Hepatocyte (in vitro differentiated cells): ENCODE results near the gene VSIG8. TPM values are rescaled to one million over a fixed set of nuclear protein-coding genes. Genes with fewer than 3 reads are reported as not detected.

Experiments used
- DNase-seq: peaks from one replicate; pipeline ENCODE4 v3.0.0-alpha.2; 2016; ENCODE audit warnings: low spot score
- H2AFZ ChIP-seq: fragments of 200-600 bp; sonication (generic); 2 replicates; pipeline ENCODE4 v1.6.0; 2016; ENCODE audit warnings: antibody characterized with exemption, mild to moderate bottlenecking
- H3K27ac ChIP-seq: fragments of 200-600 bp; sonication (generic); 2 replicates; pipeline ENCODE4 v1.5.1; 2016; ENCODE audit warnings: mild to moderate bottlenecking
- H3K27me3 ChIP-seq: fragments of 200-600 bp; sonication (generic); 2 replicates; pipeline ENCODE4 v1.6.1; 2016
- H3K36me3 ChIP-seq: fragments of 200-600 bp; sonication (generic); replicated peaks from 2 replicates; pipeline ENCODE4 v1.5.1; 2016; ENCODE audit warnings: low read depth; ENCODE audit not compliant: insufficient read depth
- H3K4me1 ChIP-seq: fragments of 200-600 bp; sonication (generic); 2 replicates; pipeline ENCODE4 v1.5.1; 2016; ENCODE audit warnings: mild to moderate bottlenecking, moderate library complexity; ENCODE audit not compliant: insufficient read depth
- H3K4me2 ChIP-seq: fragments of 200-600 bp; sonication (generic); 2 replicates; pipeline ENCODE4 v1.6.0; 2016
- H3K4me3 ChIP-seq: fragments of 200-600 bp; sonication (generic); 2 replicates; pipeline ENCODE4 v1.5.1; 2016; ENCODE audit warnings: mild to moderate bottlenecking
- H3K79me2 ChIP-seq: fragments of 200-600 bp; sonication (generic); 2 replicates; pipeline ENCODE4 v1.6.0; 2017; ENCODE audit warnings: mild to moderate bottlenecking
- H3K9me2 ChIP-seq: fragments of 200-600 bp; sonication (generic); replicated peaks from 2 replicates; pipeline ENCODE4 v1.6.0; 2017; ENCODE audit warnings: mild to moderate bottlenecking; ENCODE audit not compliant: insufficient read depth
- H3K9me3 ChIP-seq: fragments of 200-600 bp; sonication (generic); 2 replicates; pipeline ENCODE4 v1.5.1; 2016; ENCODE audit warnings: low read depth, mild to moderate bottlenecking
- H4K20me1 ChIP-seq: fragments of 200-600 bp; sonication (generic); 2 replicates; pipeline ENCODE4 v1.6.0; 2016; ENCODE audit warnings: mild to moderate bottlenecking; ENCODE audit not compliant: insufficient read depth, poor library complexity, severe bottlenecking
- EZH2 ChIP-seq: fragments of 200-600 bp; sonication (generic); IDR thresholded peaks from 2 replicates; pipeline ENCODE4 v1.6.1; 2016; ENCODE audit warnings: antibody characterized with exemption, mild to moderate bottlenecking, borderline replicate concordance
- EZH2phosphoT487 ChIP-seq: fragments of 200-600 bp; sonication (generic); IDR thresholded peaks from one replicate; pipeline ENCODE4 v1.6.1; 2018; ENCODE audit warnings: antibody characterized with exemption, mild to moderate bottlenecking, low read depth, moderate library complexity; ENCODE audit not compliant: unreplicated experiment, severe bottlenecking
- WGBS: methylation state at CpG from one replicate; pipeline ENCODE4 v1.1.6; 2016; ENCODE audit warnings: low lambda C conversion rate; ENCODE audit errors: missing lambda C conversion rate; 5-methylcytosine and 5-hydroxymethylcytosine counted together
- polyA plus RNA-seq: library from polyadenylated mRNA; unstranded; fragments of >200 nt; fragmentation: Nextera tagmentation; extraction: Ambion mirVana; gene quantifications from 2 replicates; pipeline ENCODE4 v1.2.1, GENCODE V29; 2016
- total RNA-seq: library from RNA; depleted of rRNA; stranded (reverse); fragments of >200 nt; gene quantifications from 2 replicates; pipeline ENCODE4 v1.2.3, GENCODE V29; 2014
- TF ChIP-seq, protein P1 (sequence below): fragments of 200-600 bp; sonication (generic); IDR thresholded peaks from 2 replicates; pipeline ENCODE4 v1.5.1; 2016; ENCODE audit warnings: antibody characterized with exemption, mild to moderate bottlenecking; ENCODE audit not compliant: poor library complexity

The VSIG8 gene
- total and polyA plus RNA-seq, 2 experiments from 2014 or later = 0.13 to 0.33 TPM

- Histone ChIP-seq H3K9me2 (no peaks in the 10 kb centered on the region), H4K20me1 (no peaks in the 10 kb centered on the region), H2AFZ (no peak overlapping the region), H3K27ac (no peak overlapping the region), H3K4me3 (no peak overlapping the region), H3K9me3 (no peaks in the 10 kb centered on the region), H3K79me2 (no peaks in the 10 kb centered on the region), H3K27me3 (no peaks in the 10 kb centered on the region), H3K36me3 (no peaks in the 10 kb centered on the region), H3K4me1 (peaks cover 21% of the 10 kb centered on the region), H3K4me2 (no peak overlapping the region)
- TF ChIP-seq EZH2phosphoT487 = no peak
- no peak for TF ChIP-seq EZH2
- TF ChIP-seq, protein P1, sequence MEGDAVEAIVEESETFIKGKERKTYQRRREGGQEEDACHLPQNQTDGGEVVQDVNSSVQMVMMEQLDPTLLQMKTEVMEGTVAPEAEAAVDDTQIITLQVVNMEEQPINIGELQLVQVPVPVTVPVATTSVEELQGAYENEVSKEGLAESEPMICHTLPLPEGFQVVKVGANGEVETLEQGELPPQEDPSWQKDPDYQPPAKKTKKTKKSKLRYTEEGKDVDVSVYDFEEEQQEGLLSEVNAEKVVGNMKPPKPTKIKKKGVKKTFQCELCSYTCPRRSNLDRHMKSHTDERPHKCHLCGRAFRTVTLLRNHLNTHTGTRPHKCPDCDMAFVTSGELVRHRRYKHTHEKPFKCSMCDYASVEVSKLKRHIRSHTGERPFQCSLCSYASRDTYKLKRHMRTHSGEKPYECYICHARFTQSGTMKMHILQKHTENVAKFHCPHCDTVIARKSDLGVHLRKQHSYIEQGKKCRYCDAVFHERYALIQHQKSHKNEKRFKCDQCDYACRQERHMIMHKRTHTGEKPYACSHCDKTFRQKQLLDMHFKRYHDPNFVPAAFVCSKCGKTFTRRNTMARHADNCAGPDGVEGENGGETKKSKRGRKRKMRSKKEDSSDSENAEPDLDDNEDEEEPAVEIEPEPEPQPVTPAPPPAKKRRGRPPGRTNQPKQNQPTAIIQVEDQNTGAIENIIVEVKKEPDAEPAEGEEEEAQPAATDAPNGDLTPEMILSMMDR = no peak
- 100% methylated on average over 1 of the region's 1 CpG for WGBS
- no peak for DNase-seq
Measured at GRCh38 chr1:159856576-159856975, 5.9 kb downstream of the VSIG8 start.

GRCh38 chr1:159855709-159856108, 6.7 kb downstream of the VSIG8 start:
- WGBS = 98% methylated on average over 24 of the region's 34 CpGs
- TF ChIP-seq EZH2phosphoT487 = no peak
- TF ChIP-seq, protein P1 = no peak
- no peak for TF ChIP-seq EZH2
- H2AFZ ChIP-seq = no peak overlapping the region
- no peak overlapping the region for H3K4me3 ChIP-seq
- no peaks in the 10 kb centered on the region for H3K9me3 ChIP-seq
- no peak overlapping the region for H3K27ac ChIP-seq
- H3K27me3 ChIP-seq = no peaks in the 10 kb centered on the region
- H4K20me1 ChIP-seq = no peaks in the 10 kb centered on the region
- H3K9me2 ChIP-seq = no peaks in the 10 kb centered on the region
- H3K79me2 ChIP-seq = no peaks in the 10 kb centered on the region
- H3K4me2 ChIP-seq = no peak overlapping the region
- DNase-seq = no peak
- H3K36me3 ChIP-seq = no peaks in the 10 kb centered on the region
- peaks cover 21% of the 10 kb centered on the region for H3K4me1 ChIP-seq

DNA sequence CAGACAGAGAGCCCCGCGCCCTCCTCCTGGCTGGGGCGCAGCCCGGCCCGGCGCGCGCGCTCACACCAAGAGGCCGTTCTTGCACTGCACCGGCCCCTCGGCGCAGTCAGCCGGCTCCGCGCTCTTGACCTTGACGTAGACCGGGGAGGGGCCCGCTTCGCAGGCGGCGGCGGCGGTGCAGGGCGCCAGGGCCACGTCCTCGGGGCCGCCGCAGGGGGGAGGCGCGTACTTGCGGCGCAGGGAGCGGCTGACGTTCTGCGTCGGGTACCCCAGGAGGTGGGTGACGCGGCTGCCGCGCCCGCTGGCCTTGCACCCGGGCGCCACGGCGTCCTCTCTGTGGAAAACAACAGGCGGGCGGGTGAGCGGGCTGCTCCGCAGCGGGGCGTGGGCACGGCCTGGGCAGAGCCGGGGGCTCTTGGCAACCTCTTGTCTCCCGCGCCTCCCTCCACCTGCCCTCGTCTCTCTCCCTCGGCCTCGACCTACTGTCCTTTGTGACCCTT, 7.7 kb downstream of the VSIG8 start:
- H3K27me3 ChIP-seq = no peaks in the 10 kb centered on the region
- H3K4me3 ChIP-seq = peak overlapping the region; percentile 15
- peak overlapping the region; percentile 98 for H3K27ac ChIP-seq
- H3K36me3 ChIP-seq = no peaks in the 10 kb centered on the region
- no peaks in the 10 kb centered on the region for H4K20me1 ChIP-seq
- no peaks in the 10 kb centered on the region for H3K9me2 ChIP-seq
- WGBS = 4% methylated on average over 17 of the region's 59 CpGs
- H3K9me3 ChIP-seq = no peaks in the 10 kb centered on the region
- peak overlapping the region; percentile 95 for H3K4me2 ChIP-seq
- H3K79me2 ChIP-seq = no peaks in the 10 kb centered on the region
- DNase-seq = peak; percentile 94
- peak overlapping the region; percentile 79 for H2AFZ ChIP-seq
- TF ChIP-seq, protein P1 = no peak
- TF ChIP-seq EZH2 (no peak), EZH2phosphoT487 (no peak)
- H3K4me1 ChIP-seq = peaks cover 14% of the 10 kb centered on the region
